ENCODE data around the gene PHKA2. TPM values are rescaled to one million over a fixed set of nuclear protein-coding genes. Genes with fewer than 3 reads are reported as not detected.

PHKA2 gene
- total and polyA plus RNA-seq, 3 donors from 2014 or later: 42.4 to 95.7 (median 89.9) TPM

- no peaks in the 10 kb centered on the region for H3K9me3 ChIP-seq
- no peak for DNase-seq
- no peaks in the 10 kb centered on the region for H3K4me1 ChIP-seq
- intact Hi-C loops (cut with DNase I; ENCODE audit: low total_unique reads): no loop called here
- no peaks in the 10 kb centered on the region for H3K36me3 ChIP-seq (ENCODE audit: low read depth, missing control alignments)
- H3K27ac ChIP-seq: no peak overlapping the region
- H3K4me3 ChIP-seq: no peak overlapping the region
- no peak for TF ChIP-seq POLR2A (IDR thresholded peaks at IDR 0.05)
- no peak for TF ChIP-seq CTCF (IDR thresholded peaks at IDR 0.05)
- no peaks in the 10 kb centered on the region for H3K27me3 ChIP-seq
Measured at GRCh38 chrX:18970465-18970864, 13.4 kb downstream of the PHKA2 start.

- Histone ChIP-seq H3K27ac (no peak overlapping the region), H3K9me3 (no peaks in the 10 kb centered on the region), H3K27me3 (no peaks in the 10 kb centered on the region), H3K4me1 (no peaks in the 10 kb centered on the region), H3K4me3 (no peak overlapping the region), H3K36me3 (ENCODE audit: low read depth, missing control alignments) (no peaks in the 10 kb centered on the region)
- WGBS, 2 donors: 90 to 94% methylated on average over 5 of the region's 5 CpGs
- intact Hi-C loops (cut with DNase I; ENCODE audit: low total_unique reads): no loop called here
- no peak for TF ChIP-seq POLR2A (IDR thresholded peaks at IDR 0.05)
- TF ChIP-seq CTCF (IDR thresholded peaks at IDR 0.05): no peak
- no peak for DNase-seq
Measured at GRCh38 chrX:18966624-18967023, 17.3 kb downstream of the PHKA2 start.

- intact Hi-C loops (cut with DNase I; ENCODE audit: low total_unique reads): no loop called here
- TF ChIP-seq POLR2A (IDR thresholded peaks at IDR 0.05) (no peak), CTCF (IDR thresholded peaks at IDR 0.05) (no peak)
- no peak for DNase-seq
- Histone ChIP-seq H3K9me3 (no peaks in the 10 kb centered on the region), H3K27me3 (no peaks in the 10 kb centered on the region), H3K4me3 (no peak overlapping the region), H3K4me1 (no peaks in the 10 kb centered on the region), H3K27ac (no peak overlapping the region), H3K36me3 (ENCODE audit: low read depth, missing control alignments) (no peaks in the 10 kb centered on the region)
- 72 to 79% methylated on average over 9 of the region's 9 CpGs for WGBS, 2 donors
Measured at GRCh38 chrX:18964901-18965300, 19.0 kb downstream of the PHKA2 start.

- WGBS, 2 donors: 71 to 79% methylated on average over 3 to 4 of the region's 4 CpGs
- no peak overlapping the region for H3K4me3 ChIP-seq
- no peak overlapping the region for H3K27ac ChIP-seq
- no peaks in the 10 kb centered on the region for H3K9me3 ChIP-seq
- no peaks in the 10 kb centered on the region for H3K4me1 ChIP-seq
- H3K27me3 ChIP-seq: no peaks in the 10 kb centered on the region
- no peak for DNase-seq
- intact Hi-C loops (cut with DNase I; ENCODE audit: low total_unique reads): no loop called here
- no peaks in the 10 kb centered on the region for H3K36me3 ChIP-seq (ENCODE audit: low read depth, missing control alignments)
- TF ChIP-seq CTCF (IDR thresholded peaks at IDR 0.05) (no peak), POLR2A (IDR thresholded peaks at IDR 0.05) (no peak)
Measured at GRCh38 chrX:18964026-18964425, 19.9 kb downstream of the PHKA2 start.

GRCh38 chrX:18962329-18962728 is 21.6 kb downstream of the PHKA2 start:
- Histone ChIP-seq H3K9me3 (no peaks in the 10 kb centered on the region), H3K27ac (no peak overlapping the region), H3K4me1 (no peaks in the 10 kb centered on the region), H3K4me3 (no peak overlapping the region), H3K36me3 (ENCODE audit: low read depth, missing control alignments) (no peaks in the 10 kb centered on the region), H3K27me3 (no peaks in the 10 kb centered on the region)
- TF ChIP-seq POLR2A (IDR thresholded peaks at IDR 0.05) (no peak), CTCF (IDR thresholded peaks at IDR 0.05) (no peak)
- no peak for DNase-seq
- intact Hi-C loops (cut with DNase I; ENCODE audit: low total_unique reads): no loop called here

Data from testis (tissue), 3 donors.